CD14-positive monocyte (primary cell): ENCODE results near the gene SEL1L3. TPM values are rescaled to one million over a fixed set of nuclear protein-coding genes. Genes with fewer than 3 reads are reported as not detected.

Experiments used
- DNase-seq, 3 donors: peaks; one replicate each; pipeline ENCODE4 v3.0.0-alpha.2; 2011 to 2022
- H2AFZ ChIP-seq: 2 replicates; pipeline ENCODE4 v1.6.0; 2012; ENCODE audit warnings: mild to moderate bottlenecking, low read depth, low read length, inconsistent platforms; ENCODE audit not compliant: insufficient read depth, poor library complexity, severe bottlenecking
- H3K27ac ChIP-seq, 2 donors: 1 replicate in 1 of 2; 2 replicates in 1 of 2; pipeline ENCODE4 v1.5.1; 2012 to 2013; ENCODE audit warnings: low read length in 2 of 2, control low read depth in 1 of 2, inconsistent platforms in 1 of 2, low read depth in 1 of 2, mild to moderate bottlenecking in 1 of 2
- H3K27me3 ChIP-seq, 2 donors: one replicate each; pipeline versions ENCODE4 v1.6.0 to v1.6.1; 2011 to 2013; ENCODE audit warnings: low read length in 2 of 2; ENCODE audit not compliant: control insufficient read depth in 2 of 2, insufficient read depth in 2 of 2
- H3K36me3 ChIP-seq, 2 donors: replicated peaks in 1 of 2; 1 replicate in 1 of 2; 2 replicates in 1 of 2; pipeline versions ENCODE4 v1.5.1 to v1.6.1; 2012 to 2013; ENCODE audit warnings: low read length in 2 of 2, control low read depth in 1 of 2, inconsistent platforms in 1 of 2, mild to moderate bottlenecking in 1 of 2; ENCODE audit not compliant: insufficient read depth in 2 of 2, control insufficient read depth in 1 of 2
- H3K4me1 ChIP-seq, 2 donors: 1 replicate in 1 of 2; 2 replicates in 1 of 2; pipeline versions ENCODE4 v1.5.1 to v1.6.1; 2012 to 2013; ENCODE audit warnings: low read length in 2 of 2, control low read depth in 1 of 2, inconsistent platforms in 1 of 2, mild to moderate bottlenecking in 1 of 2, moderate library complexity in 1 of 2; ENCODE audit not compliant: insufficient read depth in 2 of 2, control insufficient read depth in 1 of 2
- H3K4me2 ChIP-seq: replicated peaks from 2 replicates; pipeline ENCODE3; 2012; ENCODE audit warnings: low read length, moderate library complexity, mild to moderate bottlenecking; ENCODE audit not compliant: poor library complexity, severe bottlenecking; ENCODE audit errors: extremely low read depth
- H3K4me3 ChIP-seq, 3 experiments: fragments of 200-600 bp in 1 of 3; sonication (generic) in 1 of 3; replicated peaks in 1 of 3; 1 replicate in 2 of 3; 2 replicates in 1 of 3; pipeline ENCODE4 v1.5.1; 2011 to 2013; ENCODE audit warnings: low read length in 3 of 3, mild to moderate bottlenecking in 3 of 3, control low read depth in 2 of 3, low read depth in 2 of 3, inconsistent platforms in 1 of 3, moderate library complexity in 1 of 3
- H3K79me2 ChIP-seq: 2 replicates; pipeline ENCODE4 v1.6.0; 2012; ENCODE audit warnings: mild to moderate bottlenecking, control low read depth, inconsistent platforms, low read length, moderate library complexity; ENCODE audit not compliant: insufficient read depth
- H3K9ac ChIP-seq: 2 replicates; pipeline ENCODE4 v1.6.0; 2017; ENCODE audit warnings: low read length, mild to moderate bottlenecking; ENCODE audit not compliant: insufficient read depth, poor library complexity, severe bottlenecking
- H3K9me3 ChIP-seq, 2 donors: replicated peaks in 1 of 2; 1 replicate in 1 of 2; 2 replicates in 1 of 2; pipeline versions ENCODE4 v1.5.1 to v1.6.1; 2012 to 2013; ENCODE audit warnings: low read length in 2 of 2, control low read depth in 1 of 2; ENCODE audit not compliant: control insufficient read depth in 1 of 2, insufficient read depth in 1 of 2
- H4K20me1 ChIP-seq: 2 replicates; pipeline ENCODE4 v1.6.0; 2012; ENCODE audit warnings: mild to moderate bottlenecking, low read length, control low read depth, moderate library complexity; ENCODE audit not compliant: insufficient read depth
- H3K27ac Mint-ChIP-seq, 7 donors: one replicate each; pipeline ENCODE4 v1.8.0; 2020; ENCODE audit warnings: mild to moderate bottlenecking in 7 of 7, mixed read lengths in 7 of 7, moderate library complexity in 6 of 7, inconsistent platforms in 2 of 7
- H3K27me3 Mint-ChIP-seq, 3 donors: one replicate each; pipeline ENCODE4 v1.8.0; 2021 to 2022; ENCODE audit warnings: low read depth in 3 of 3, mild to moderate bottlenecking in 3 of 3, mixed read lengths in 3 of 3, moderate library complexity in 3 of 3, inconsistent platforms in 1 of 3
- H3K36me3 Mint-ChIP-seq, 2 donors: one replicate each; pipeline ENCODE4 v1.8.0; 2020; ENCODE audit warnings: mixed read lengths in 2 of 2, inconsistent platforms in 1 of 2, mild to moderate bottlenecking in 1 of 2
- H3K4me1 Mint-ChIP-seq: one replicate; pipeline ENCODE4 v1.8.0; 2020; ENCODE audit warnings: mild to moderate bottlenecking, mixed read lengths
- H3K4me3 Mint-ChIP-seq, 2 donors: one replicate each; pipeline ENCODE4 v1.8.0; 2020; ENCODE audit warnings: mild to moderate bottlenecking in 2 of 2, mixed read lengths in 2 of 2, moderate library complexity in 1 of 2
- H3K9me3 Mint-ChIP-seq, 7 donors: one replicate each; pipeline ENCODE4 v1.8.0; 2020 to 2022; ENCODE audit warnings: mixed read lengths in 7 of 7, mild to moderate bottlenecking in 6 of 7, moderate library complexity in 6 of 7, inconsistent platforms in 2 of 7
- CTCF ChIP-seq: fragments of 200-600 bp; IDR thresholded peaks from one replicate; pipeline ENCODE4 v1.8.0; 2022; ENCODE audit warnings: antibody characterized with exemption, mild to moderate bottlenecking
- WGBS: methylation state at CpG from one replicate; pipeline ENCODE4 v1.1.5; 2013; ENCODE audit warnings: missing lambda C conversion rate; ENCODE audit not compliant: insufficient coverage; 5-methylcytosine and 5-hydroxymethylcytosine counted together
- intact Hi-C, 2 donors: fragments of 100-400 bp; cut with micrococcal nuclease; formaldehyde crosslinking; loops; one replicate each; pipeline versions ENCODE4 v1.15.0 to v1.15.1; 2023
- polyA plus RNA-seq, 3 donors: library from polyadenylated mRNA; depleted of rRNA in 1 of 3; unstranded in 2 of 3; stranded (reverse) in 1 of 3; fragments of 300-500 nt in 2 of 3; fragments of >200 nt in 1 of 3; fragmentation: Illumina TruSeq in 2 of 3; gene quantifications; 1 replicate in 2 of 3; 2 replicates in 1 of 3; pipeline ENCODE4 v1.2.3, GENCODE V29; 2012 to 2021

Gene SEL1L3
- polyA plus RNA-seq, 3 donors = 0.61 to 2.2 (median 1.7) TPM

- peaks cover 0 to 3% (median 0%) of the 10 kb centered on the region in 7 donors for H3K9me3 Mint-ChIP-seq
- no peak for TF ChIP-seq CTCF
- peaks cover 46 to 70% of the 10 kb centered on the region in 2 donors for H3K4me1 ChIP-seq
- H2AFZ ChIP-seq = no peak overlapping the region
- WGBS = no CpG with 5 or more reads among the region's 2 CpGs
- H3K79me2 ChIP-seq = peaks cover under 1% of the 10 kb centered on the region
- H3K4me2 ChIP-seq = no peak overlapping the region
- peaks cover 3 to 6% (median 6%) of the 10 kb centered on the region in 3 donors for H3K27me3 Mint-ChIP-seq
- no peaks in the 10 kb centered on the region for H3K9me3 ChIP-seq
- intact Hi-C loops = loop anchor here in 1 of 2 donors (5.0 kb wide), 1 partner anchor 55 kb away; the partner anchor contains the start of gene SMIM20
- H3K4me1 Mint-ChIP-seq = peaks cover 60% of the 10 kb centered on the region
- H3K27me3 ChIP-seq = no peaks in the 10 kb centered on the region
- no peaks in the 10 kb centered on the region for H3K36me3 ChIP-seq
- no peak overlapping the region for H3K4me3 Mint-ChIP-seq
- H3K36me3 Mint-ChIP-seq = peaks cover 0 to 4% of the 10 kb centered on the region in 2 donors
- peak in 1 of 3 donors; percentile 23 for DNase-seq
- no peaks in the 10 kb centered on the region for H4K20me1 ChIP-seq
- no peak overlapping the region for H3K9ac ChIP-seq
- no peak overlapping the region for H3K4me3 ChIP-seq
- peak overlapping the region; percentile 16 to 86 (median 69) for H3K27ac Mint-ChIP-seq
- peak overlapping the region in 1 of 2 donors; percentile 58 for H3K27ac ChIP-seq
Measured at GRCh38 chr4:25857403-25857802, 5.4 kb downstream of the SEL1L3 start.

- H4K20me1 ChIP-seq = no peaks in the 10 kb centered on the region
- no peak for TF ChIP-seq CTCF
- Mint-ChIP-seq H3K36me3 (peaks cover 0 to 2% of the 10 kb centered on the region in 2 donors), H3K27me3 (peaks cover 0 to 4% (median 2%) of the 10 kb centered on the region in 3 donors), H3K4me3 (peak overlapping the region in 1 of 2 donors; percentile 51), H3K27ac (peak overlapping the region; percentile 9 to 86 (median 73)), H3K9me3 (peaks cover 0 to 3% (median 0%) of the 10 kb centered on the region in 7 donors), H3K4me1 (peaks cover 56% of the 10 kb centered on the region)
- peaks cover 43 to 65% of the 10 kb centered on the region in 2 donors for H3K4me1 ChIP-seq
- no CpG with 5 or more reads among the region's 1 CpG for WGBS
- no peaks in the 10 kb centered on the region for H3K36me3 ChIP-seq
- no peaks in the 10 kb centered on the region for H3K27me3 ChIP-seq
- peaks cover 4% of the 10 kb centered on the region for H3K79me2 ChIP-seq
- H3K9me3 ChIP-seq = no peaks in the 10 kb centered on the region
- no peak overlapping the region for H3K9ac ChIP-seq
- no peak overlapping the region for H3K4me3 ChIP-seq
- H3K27ac ChIP-seq = peak overlapping the region in 1 of 2 donors; percentile 58
- intact Hi-C loops = loop anchor here in 1 of 2 donors (5.0 kb wide), 1 partner anchor 56 kb away; the partner anchor contains the start of gene SMIM20
- H2AFZ ChIP-seq = no peak overlapping the region
- DNase-seq = peak; percentile 52 to 67 (median 61)
- H3K4me2 ChIP-seq = peak overlapping the region; percentile 43
Measured at GRCh38 chr4:25856756-25857155, 6.0 kb downstream of the SEL1L3 start.
